ENCODE data around the gene NTHL1.

Gene NTHL1

GRCh38 chr16:2038382-2039231 is 9.0 kb downstream of the NTHL1 start:
- Histone ChIP-seq H3K27ac (ENCODE audit: extremely low read depth, low read depth, low read length) (no peak overlapping the region), H3K4me3 (ENCODE audit: low read depth, low read length) (no peak overlapping the region), H3K4me1 (ENCODE audit: control insufficient read depth, insufficient read depth, low read length) (peaks cover 4% of the 10 kb centered on the region; the same call in 1 of the 2 replicates), H3K36me3 (ENCODE audit: control insufficient read depth in 2 of 2, insufficient read depth in 1 of 2, low read length in 2 of 2) (peaks cover 0 to 19% of the 10 kb centered on the region in 2 experiments; a peak in 2 of 3 replicates), H3K9me3 (ENCODE audit: control insufficient read depth, insufficient read depth, low read depth, low read length) (no peaks in the 10 kb centered on the region)
- CTCF ChIA-PET, result no interaction called here
- TF ChIP-seq SP2 (tag by site-specific recombination; IDR thresholded peaks at IDR 0.05) (no peak), ZFP41 (tag by site-specific recombination; IDR thresholded peaks at IDR 0.05; ENCODE audit: borderline replicate concordance) (no peak), KLF1 (tag by site-specific recombination; IDR thresholded peaks at IDR 0.05) (no peak), ZNF157 (tag by site-specific recombination; IDR thresholded peaks at IDR 0.05) (no peak), ATF2 (tag by site-specific recombination; IDR thresholded peaks at IDR 0.05; ENCODE audit: low read depth) (no peak), ZBTB10 (tag by site-specific recombination; IDR thresholded peaks at IDR 0.05) (peak; percentile 27; the same call in 1 of the 2 replicates), GLIS2 (tag by site-specific recombination; IDR thresholded peaks at IDR 0.05) (peak; percentile 42), ZNF341 (tag by site-specific recombination; IDR thresholded peaks at IDR 0.05; ENCODE audit: low read depth) (peak; percentile 77), OSR2 (tag by site-specific recombination; IDR thresholded peaks at IDR 0.05) (no peak), ZNF350 (tag by site-specific recombination; IDR thresholded peaks at IDR 0.05) (no peak)
- POLR2A ChIA-PET, result interaction anchor here (1.3 to 2.4 kb wide), 2 partner anchors 9 to 11 kb away, joined by 4 to 6 read pairs; partner anchors contain the start of genes NTHL1 and TSC2

GRCh38 chr16:2037647-2038381 is 9.8 kb downstream of the NTHL1 start:
- Histone ChIP-seq H3K27ac (ENCODE audit: extremely low read depth, low read depth, low read length) (no peak overlapping the region), H3K4me3 (ENCODE audit: low read depth, low read length) (no peak overlapping the region), H3K36me3 (ENCODE audit: control insufficient read depth in 2 of 2, insufficient read depth in 1 of 2, low read length in 2 of 2) (peaks cover 0 to 12% of the 10 kb centered on the region in 2 experiments; a peak in 2 of 3 replicates), H3K4me1 (ENCODE audit: control insufficient read depth, insufficient read depth, low read length) (peaks cover 4% of the 10 kb centered on the region; the same call in 1 of the 2 replicates), H3K9me3 (ENCODE audit: control insufficient read depth, insufficient read depth, low read depth, low read length) (no peaks in the 10 kb centered on the region)
- no peak for TF ChIP-seq OSR2 (tag by site-specific recombination; IDR thresholded peaks at IDR 0.05)
- peak; percentile 89 for TF ChIP-seq ZIC2 (tag by site-specific recombination; IDR thresholded peaks at IDR 0.05)
- TF ChIP-seq ZNF18 (tag by site-specific recombination; IDR thresholded peaks at IDR 0.05), result no peak
- TF ChIP-seq ZNF658 (tag by site-specific recombination; IDR thresholded peaks at IDR 0.05), result no peak
- peak; percentile 19; the same call in 1 of the 2 replicates for TF ChIP-seq GLIS1 (tag by site-specific recombination; IDR thresholded peaks at IDR 0.05)
- TF ChIP-seq ZNF596 (tag by site-specific recombination; IDR thresholded peaks at IDR 0.05), result peak; percentile 94
- TF ChIP-seq ZNF664 (tag by site-specific recombination; IDR thresholded peaks at IDR 0.05), result no peak
- ChIA-PET CTCF (interaction anchor here (0.7 to 1.0 kb wide), 2 partner anchors 34 to 103 kb away, joined by 3 read pairs; no protein-coding TSS in a partner anchor), POLR2A (interaction anchor here (1.3 to 2.4 kb wide), 2 partner anchors 10 kb away, joined by 4 to 6 read pairs; partner anchors contain the start of genes NTHL1 and TSC2)
